DOHH2 (cell line): ENCODE measurements around the gene HES6.

Experiments used
- H3F3A ChIP-seq: fragments of 200-600 bp; sonication (generic), shearing (Covaris generic); 2 replicates; pipeline ENCODE4 v1.6.0; 2016; ENCODE audit warnings: antibody characterized with exemption, mild to moderate bottlenecking; ENCODE audit not compliant: control insufficient read depth, insufficient read depth
- H3K27ac ChIP-seq: fragments of 200-600 bp; sonication (generic); 2 replicates; pipeline ENCODE4 v1.5.1; 2014; ENCODE audit warnings: low read depth, mild to moderate bottlenecking, low read length, moderate library complexity
- H3K27me3 ChIP-seq: fragments of 200-600 bp; sonication (generic); 2 replicates; pipeline ENCODE4 v1.6.1; 2014; ENCODE audit warnings: mild to moderate bottlenecking, low read length, mixed read lengths; ENCODE audit not compliant: control insufficient read depth
- H3K36me3 ChIP-seq: fragments of 200-600 bp; sonication (generic); 2 replicates; pipeline ENCODE4 v1.6.1; 2014; ENCODE audit warnings: mild to moderate bottlenecking, low read length, moderate library complexity, mixed read lengths; ENCODE audit not compliant: control insufficient read depth
- H3K4me1 ChIP-seq: fragments of 200-600 bp; sonication (generic); 2 replicates; pipeline ENCODE4 v1.6.1; 2014; ENCODE audit warnings: mild to moderate bottlenecking, low read length, mixed read lengths; ENCODE audit not compliant: control insufficient read depth
- H3K4me2 ChIP-seq: fragments of 200-600 bp; sonication (generic); 2 replicates; pipeline ENCODE4 v1.6.0; 2014; ENCODE audit warnings: mild to moderate bottlenecking, low read length, moderate library complexity
- H3K4me3 ChIP-seq: fragments of 200-600 bp; sonication (generic); 2 replicates; pipeline ENCODE4 v1.5.1; 2014; ENCODE audit warnings: mild to moderate bottlenecking, low read length, mixed read lengths
- H3K79me2 ChIP-seq: fragments of 200-600 bp; sonication (generic); 2 replicates; pipeline ENCODE4 v1.6.1; 2014; ENCODE audit warnings: mild to moderate bottlenecking, low read length, mixed read lengths; ENCODE audit not compliant: control insufficient read depth
- H3K9me2 ChIP-seq: fragments of 200-600 bp; sonication (generic); replicated peaks from 2 replicates; pipeline ENCODE4 v1.6.1; 2014; ENCODE audit warnings: mild to moderate bottlenecking, low read length, mixed read lengths; ENCODE audit not compliant: control insufficient read depth
- H3K9me3 ChIP-seq: fragments of 200-600 bp; sonication (generic); 2 replicates; pipeline ENCODE4 v1.6.1; 2014; ENCODE audit warnings: antibody characterized with exemption, low read length, mixed read lengths; ENCODE audit not compliant: control insufficient read depth, insufficient read depth
- H4K20me1 ChIP-seq: fragments of 200-600 bp; sonication (generic); 2 replicates; pipeline ENCODE4 v1.6.0; 2014; ENCODE audit warnings: low read depth, mild to moderate bottlenecking, antibody characterized with exemption, low read length, moderate library complexity; ENCODE audit not compliant: control insufficient read depth, insufficient read depth
- CTCF ChIP-seq: fragments of 200-600 bp; sonication (generic); IDR thresholded peaks from one replicate; pipeline ENCODE4 v1.5.1; 2014; ENCODE audit warnings: antibody characterized with exemption, mild to moderate bottlenecking, low read depth, low read length; ENCODE audit not compliant: poor library complexity, severe bottlenecking
- EZH2phosphoT487 ChIP-seq: fragments of 200-600 bp; sonication (generic); IDR thresholded peaks from 2 replicates; pipeline ENCODE4 v1.6.1; 2017; ENCODE audit warnings: borderline replicate concordance, mild to moderate bottlenecking, antibody characterized with exemption, low read length, moderate library complexity, mixed read lengths

HES6 gene

DNA sequence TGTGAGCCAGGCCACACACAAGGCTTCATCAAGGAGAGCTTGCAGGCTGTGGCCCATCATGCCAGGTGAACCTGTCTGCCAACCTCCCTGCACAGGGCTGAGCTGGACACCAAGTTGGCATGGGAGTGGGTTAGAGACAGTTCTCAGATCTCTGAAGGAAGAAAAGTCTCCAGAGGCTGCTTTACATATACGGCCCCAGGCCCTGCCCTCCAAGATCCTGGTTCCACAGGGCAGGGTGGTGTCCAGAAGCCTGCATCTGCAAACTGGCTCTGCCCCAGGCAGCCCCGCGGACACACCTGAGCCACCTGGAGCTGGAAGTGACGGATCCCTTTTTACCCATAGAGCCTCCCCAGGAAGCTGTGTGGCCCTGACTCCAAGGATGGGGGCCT is 24.2 kb upstream of the HES6 start:
- no peak overlapping the region for H3K27ac ChIP-seq
- H3F3A ChIP-seq, result peaks cover 2% of the 10 kb centered on the region; the same call in 1 of the 2 replicates
- peak overlapping the region; percentile 35; the same call in 1 of the 2 replicates for H3K4me2 ChIP-seq
- TF ChIP-seq EZH2phosphoT487 (no peak), CTCF (no peak)
- H3K4me3 ChIP-seq, result no peak overlapping the region
- no peaks in the 10 kb centered on the region for H3K9me3 ChIP-seq
- no peaks in the 10 kb centered on the region for H3K27me3 ChIP-seq
- H3K4me1 ChIP-seq, result peaks cover 17% of the 10 kb centered on the region
- H3K79me2 ChIP-seq, result no peaks in the 10 kb centered on the region
- no peaks in the 10 kb centered on the region for H4K20me1 ChIP-seq
- peaks cover 35% of the 10 kb centered on the region for H3K36me3 ChIP-seq
- H3K9me2 ChIP-seq, result no peaks in the 10 kb centered on the region

- Histone ChIP-seq H3K4me2 (peak overlapping the region; percentile 35; the same call in 1 of the 2 replicates), H3K27me3 (no peaks in the 10 kb centered on the region), H3F3A (peaks cover 2% of the 10 kb centered on the region; the same call in 1 of the 2 replicates), H3K4me1 (peaks cover 17% of the 10 kb centered on the region), H4K20me1 (no peaks in the 10 kb centered on the region), H3K4me3 (no peak overlapping the region), H3K79me2 (no peaks in the 10 kb centered on the region), H3K27ac (peak overlapping the region; percentile 32; the same call in 1 of the 2 replicates), H3K9me3 (no peaks in the 10 kb centered on the region), H3K9me2 (no peaks in the 10 kb centered on the region), H3K36me3 (peaks cover 30% of the 10 kb centered on the region)
- TF ChIP-seq CTCF (peak; percentile 93), EZH2phosphoT487 (no peak)
These were observed 23.6 kb upstream of the HES6 start for GRCh38 chr2:238263204-238264071.

DNA sequence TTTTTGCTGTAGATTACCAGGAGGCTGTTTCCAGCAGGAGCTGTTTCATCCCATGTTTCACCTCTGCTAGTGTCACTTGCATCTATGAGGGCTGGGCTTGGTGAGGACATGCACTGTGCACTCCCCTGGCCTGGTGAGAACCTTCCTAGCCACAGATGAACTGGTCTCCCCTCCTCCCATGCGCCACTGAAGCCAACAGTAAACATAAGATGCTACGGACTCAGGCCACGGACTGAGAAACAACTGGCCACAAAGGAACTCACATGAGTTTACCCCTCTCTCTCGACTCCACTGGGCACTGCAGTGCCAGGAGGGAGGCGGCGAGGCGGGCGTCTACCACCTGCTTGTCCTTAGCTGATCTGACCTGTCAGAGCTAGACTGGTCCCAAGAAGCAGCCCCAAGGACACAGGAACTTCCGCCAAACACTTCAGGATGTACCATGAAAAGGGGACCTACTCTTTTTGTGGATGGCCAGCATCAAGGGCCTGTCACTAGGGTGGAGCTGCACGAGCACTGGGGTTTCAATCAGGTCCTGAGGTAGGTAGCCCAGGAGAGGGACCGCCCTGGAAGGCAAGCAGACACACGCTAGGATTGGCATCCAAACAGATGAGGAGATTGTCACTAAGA is 22.8 kb upstream of the HES6 start:
- Histone ChIP-seq H3K4me3 (no peak overlapping the region), H3K4me1 (peaks cover 17% of the 10 kb centered on the region), H3K9me3 (no peaks in the 10 kb centered on the region), H3K27me3 (no peaks in the 10 kb centered on the region), H3F3A (peaks cover 2% of the 10 kb centered on the region; the same call in 1 of the 2 replicates), H3K27ac (no peak overlapping the region), H3K9me2 (no peaks in the 10 kb centered on the region), H4K20me1 (no peaks in the 10 kb centered on the region), H3K79me2 (no peaks in the 10 kb centered on the region), H3K4me2 (no peak overlapping the region), H3K36me3 (peaks cover 22% of the 10 kb centered on the region)
- TF ChIP-seq EZH2phosphoT487, result no peak
- no peak for TF ChIP-seq CTCF
